ENCODE results near the gene TRABD2B.

DNA sequence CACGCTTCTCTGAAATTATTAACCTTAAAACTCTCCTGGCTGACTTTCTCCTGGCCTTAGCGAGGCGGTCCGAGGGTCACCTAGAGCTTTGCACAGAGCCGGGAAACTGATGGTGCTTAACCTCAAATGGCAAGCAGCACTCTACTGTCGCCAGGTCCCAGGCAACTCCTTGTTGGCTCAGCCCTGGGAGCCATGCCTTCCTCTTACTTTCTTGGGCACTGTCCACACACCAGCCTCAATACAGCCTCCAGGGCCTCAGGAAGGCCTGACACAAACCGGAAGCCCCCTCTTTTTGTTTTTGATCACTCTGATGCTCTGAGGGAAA, 3.8 kb downstream of the TRABD2B start:
- TF ChIP-seq, protein P1, sequence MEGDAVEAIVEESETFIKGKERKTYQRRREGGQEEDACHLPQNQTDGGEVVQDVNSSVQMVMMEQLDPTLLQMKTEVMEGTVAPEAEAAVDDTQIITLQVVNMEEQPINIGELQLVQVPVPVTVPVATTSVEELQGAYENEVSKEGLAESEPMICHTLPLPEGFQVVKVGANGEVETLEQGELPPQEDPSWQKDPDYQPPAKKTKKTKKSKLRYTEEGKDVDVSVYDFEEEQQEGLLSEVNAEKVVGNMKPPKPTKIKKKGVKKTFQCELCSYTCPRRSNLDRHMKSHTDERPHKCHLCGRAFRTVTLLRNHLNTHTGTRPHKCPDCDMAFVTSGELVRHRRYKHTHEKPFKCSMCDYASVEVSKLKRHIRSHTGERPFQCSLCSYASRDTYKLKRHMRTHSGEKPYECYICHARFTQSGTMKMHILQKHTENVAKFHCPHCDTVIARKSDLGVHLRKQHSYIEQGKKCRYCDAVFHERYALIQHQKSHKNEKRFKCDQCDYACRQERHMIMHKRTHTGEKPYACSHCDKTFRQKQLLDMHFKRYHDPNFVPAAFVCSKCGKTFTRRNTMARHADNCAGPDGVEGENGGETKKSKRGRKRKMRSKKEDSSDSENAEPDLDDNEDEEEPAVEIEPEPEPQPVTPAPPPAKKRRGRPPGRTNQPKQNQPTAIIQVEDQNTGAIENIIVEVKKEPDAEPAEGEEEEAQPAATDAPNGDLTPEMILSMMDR (IDR thresholded peaks at IDR 0.05; ENCODE audit: insufficient read depth, low read length, poor library complexity, severe bottlenecking): no peak
- no peak for TF ChIP-seq EZH2phosphoT487 (conservative IDR thresholded peaks at IDR 0.05; ENCODE audit: low read length)
